ENCODE results near the gene DNAH11.
"Not testable (repeated sequence)": the region's sequence is repeated elsewhere in the genome, so short reads cannot be mapped to it uniquely, and the experiment has no call there.

Gene DNAH11

GRCh38 chr7:21536445-21537118, 6.3 kb upstream of the DNAH11 start:
- H3K27me3 Mint-ChIP-seq (ENCODE audit: low read depth): peaks cover 33% of the 10 kb centered on the region
- not testable (repeated sequence) for H3K27ac Mint-ChIP-seq; H3K36me3 Mint-ChIP-seq (ENCODE audit: low read depth); H3K4me1 Mint-ChIP-seq; H3K4me3 Mint-ChIP-seq
- peaks cover 32% of the 10 kb centered on the region for H3K9me3 Mint-ChIP-seq

- TF ChIP-seq CTCF (IDR thresholded peaks at IDR 0.05; ENCODE audit: unreplicated experiment in 3 of 3): no peak
- Mint-ChIP-seq H3K27ac (no peak overlapping the region), H3K36me3 (ENCODE audit: low read depth) (no peaks in the 10 kb centered on the region), H3K9me3 (peaks cover 19% of the 10 kb centered on the region), H3K4me1 (peaks cover 3% of the 10 kb centered on the region), H3K27me3 (ENCODE audit: low read depth) (peaks cover 55% of the 10 kb centered on the region), H3K4me3 (no peak overlapping the region)
Measured at GRCh38 chr7:21538936-21539495, 3.8 kb upstream of the DNAH11 start.

- Mint-ChIP-seq H3K9me3 (peaks cover 2% of the 10 kb centered on the region), H3K36me3 (ENCODE audit: low read depth) (no peaks in the 10 kb centered on the region), H3K27me3 (ENCODE audit: low read depth) (peaks cover 76% of the 10 kb centered on the region), H3K27ac (no peak overlapping the region), H3K4me3 (peak overlapping the region; percentile 64 to 81 (median 69)), H3K4me1 (peaks cover 5% of the 10 kb centered on the region)
- no peak for TF ChIP-seq CTCF (IDR thresholded peaks at IDR 0.05; ENCODE audit: unreplicated experiment in 3 of 3)
Measured at GRCh38 chr7:21543528-21544302, 876 bp downstream of the DNAH11 start.

GRCh38 chr7:21544303-21544656, 1.4 kb downstream of the DNAH11 start:
- Mint-ChIP-seq H3K9me3 (peaks cover 2% of the 10 kb centered on the region), H3K4me1 (peaks cover 5% of the 10 kb centered on the region), H3K36me3 (ENCODE audit: low read depth) (no peaks in the 10 kb centered on the region), H3K27me3 (ENCODE audit: low read depth) (peaks cover 71% of the 10 kb centered on the region), H3K27ac (no peak overlapping the region), H3K4me3 (peak overlapping the region; percentile 64 to 81 (median 69))
- no peak for TF ChIP-seq CTCF (IDR thresholded peaks at IDR 0.05; ENCODE audit: unreplicated experiment in 3 of 3)

GRCh38 chr7:21544715-21545114, 1.9 kb downstream of the DNAH11 start:
- no peaks in the 10 kb centered on the region for H3K9me3 Mint-ChIP-seq
- H3K4me1 Mint-ChIP-seq: peaks cover 5% of the 10 kb centered on the region
- peaks cover 71% of the 10 kb centered on the region for H3K27me3 Mint-ChIP-seq (ENCODE audit: low read depth)
- H3K36me3 Mint-ChIP-seq (ENCODE audit: low read depth): no peaks in the 10 kb centered on the region
- H3K4me3 Mint-ChIP-seq: no peak overlapping the region
- no peak overlapping the region for H3K27ac Mint-ChIP-seq
- TF ChIP-seq CTCF (IDR thresholded peaks at IDR 0.05; ENCODE audit: unreplicated experiment in 3 of 3): no peak

- no peak for TF ChIP-seq CTCF (IDR thresholded peaks at IDR 0.05; ENCODE audit: unreplicated experiment in 3 of 3)
- H3K27ac Mint-ChIP-seq: no peak overlapping the region
- H3K4me1 Mint-ChIP-seq: peaks cover 15% of the 10 kb centered on the region
- H3K9me3 Mint-ChIP-seq: no peaks in the 10 kb centered on the region
- H3K4me3 Mint-ChIP-seq: no peak overlapping the region
- H3K36me3 Mint-ChIP-seq (ENCODE audit: low read depth): no peaks in the 10 kb centered on the region
- H3K27me3 Mint-ChIP-seq (ENCODE audit: low read depth): peaks cover 52% of the 10 kb centered on the region
Measured at GRCh38 chr7:21547501-21547900, 4.7 kb downstream of the DNAH11 start.

Measured in nephron (organoid).